ENCODE results near the gene ABHD5. TPM values are rescaled to one million over a fixed set of nuclear protein-coding genes. Genes with fewer than 3 reads are reported as not detected.

ABHD5 gene
- total RNA-seq, 1 experiment from 2014 or later, result 11.3 TPM

DNA sequence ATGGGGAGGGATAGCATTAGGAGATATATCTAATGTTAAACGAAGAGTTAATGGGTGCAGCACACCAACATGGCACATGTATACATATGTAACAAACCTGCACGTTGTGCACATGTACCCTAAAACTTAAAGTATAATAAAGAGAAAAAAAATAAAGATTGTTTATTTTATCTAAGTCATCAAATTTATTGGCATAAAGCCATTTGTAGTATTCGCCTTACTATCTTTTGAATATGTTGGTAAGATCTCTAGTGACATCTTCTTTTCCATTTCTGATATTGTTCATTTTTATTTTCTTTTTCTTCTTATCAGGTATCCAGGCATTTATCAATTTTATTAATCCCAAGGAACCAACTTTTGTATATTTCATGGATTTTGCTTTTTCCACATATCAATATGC lies 5.8 kb upstream of the ABHD5 start (continued):
- no peak for TF ChIP-seq FOXP1 (CRISPR knock-in tag; IDR thresholded peaks at IDR 0.05; ENCODE audit: borderline replicate concordance)

DNA sequence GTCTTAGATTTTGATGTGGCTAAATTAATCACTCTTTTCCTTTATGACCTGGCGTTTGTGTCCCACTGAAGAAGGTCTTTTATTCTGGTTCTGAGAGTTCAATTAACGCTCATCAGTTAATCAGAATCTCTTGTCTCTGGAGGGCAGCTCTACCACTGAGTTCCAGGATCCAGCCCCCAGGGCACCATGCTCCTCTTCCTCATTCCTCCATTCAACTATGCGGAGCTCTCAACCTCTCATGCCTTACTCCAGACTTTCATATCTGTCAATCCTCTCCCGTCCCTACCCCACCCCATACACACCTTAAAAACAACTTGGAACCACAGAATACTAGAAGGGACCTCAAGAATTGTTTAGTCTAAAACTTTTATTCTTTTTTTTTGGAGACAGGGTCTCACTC lies 4.8 kb upstream of the ABHD5 start:
- DNase-seq (ENCODE audit: low spot score) (no peak), ATAC-seq (no peak)
- Mint-ChIP-seq H3K36me3 (peaks cover 10% of the 10 kb centered on the region), H3K4me3 (no peak overlapping the region), H3K27me3 (ENCODE audit: low read depth) (peaks cover 5% of the 10 kb centered on the region), H3K4me1 (peaks cover 18% of the 10 kb centered on the region), H3K9me3 (peaks cover 9% of the 10 kb centered on the region), H3K27ac (no peak overlapping the region)
- POLR2A ChIA-PET, result no interaction called here
- CTCF ChIA-PET, result no interaction called here
- TF ChIP-seq RELA (CRISPR knock-in tag; IDR thresholded peaks at IDR 0.05; ENCODE audit: borderline replicate concordance), result no peak
- TF ChIP-seq NR1H2 (CRISPR knock-in tag; IDR thresholded peaks at IDR 0.05), result no peak
- no peak for TF ChIP-seq OVOL2 (CRISPR knock-in tag; IDR thresholded peaks at IDR 0.05; ENCODE audit: borderline replicate concordance)
- TF ChIP-seq, protein P1, sequence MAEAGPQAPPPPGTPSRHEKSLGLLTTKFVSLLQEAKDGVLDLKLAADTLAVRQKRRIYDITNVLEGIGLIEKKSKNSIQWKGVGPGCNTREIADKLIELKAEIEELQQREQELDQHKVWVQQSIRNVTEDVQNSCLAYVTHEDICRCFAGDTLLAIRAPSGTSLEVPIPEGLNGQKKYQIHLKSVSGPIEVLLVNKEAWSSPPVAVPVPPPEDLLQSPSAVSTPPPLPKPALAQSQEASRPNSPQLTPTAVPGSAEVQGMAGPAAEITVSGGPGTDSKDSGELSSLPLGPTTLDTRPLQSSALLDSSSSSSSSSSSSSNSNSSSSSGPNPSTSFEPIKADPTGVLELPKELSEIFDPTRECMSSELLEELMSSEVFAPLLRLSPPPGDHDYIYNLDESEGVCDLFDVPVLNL (CRISPR knock-in tag; IDR thresholded peaks at IDR 0.05; ENCODE audit: borderline replicate concordance, low read depth), result no peak
- no peak for TF ChIP-seq ZNF263 (CRISPR knock-in tag; IDR thresholded peaks at IDR 0.05; ENCODE audit: low read depth)
- no peak for TF ChIP-seq GRHL2 (CRISPR knock-in tag; IDR thresholded peaks at IDR 0.05; ENCODE audit: insufficient replicate concordance, severe bottlenecking)
- TF ChIP-seq ELF4 (CRISPR knock-in tag; IDR thresholded peaks at IDR 0.05; ENCODE audit: low read depth), result no peak
- TF ChIP-seq CBFB (CRISPR knock-in tag; IDR thresholded peaks at IDR 0.05; ENCODE audit: low read depth), result no peak
- TF ChIP-seq HMGA2 (CRISPR knock-in tag; IDR thresholded peaks at IDR 0.05), result no peak
- TF ChIP-seq TEAD4 (CRISPR knock-in tag; IDR thresholded peaks at IDR 0.05), result no peak
- TF ChIP-seq, protein P2, sequence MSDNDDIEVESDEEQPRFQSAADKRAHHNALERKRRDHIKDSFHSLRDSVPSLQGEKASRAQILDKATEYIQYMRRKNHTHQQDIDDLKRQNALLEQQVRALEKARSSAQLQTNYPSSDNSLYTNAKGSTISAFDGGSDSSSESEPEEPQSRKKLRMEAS (CRISPR knock-in tag; IDR thresholded peaks at IDR 0.05), result no peak
- TF ChIP-seq, protein P3, sequence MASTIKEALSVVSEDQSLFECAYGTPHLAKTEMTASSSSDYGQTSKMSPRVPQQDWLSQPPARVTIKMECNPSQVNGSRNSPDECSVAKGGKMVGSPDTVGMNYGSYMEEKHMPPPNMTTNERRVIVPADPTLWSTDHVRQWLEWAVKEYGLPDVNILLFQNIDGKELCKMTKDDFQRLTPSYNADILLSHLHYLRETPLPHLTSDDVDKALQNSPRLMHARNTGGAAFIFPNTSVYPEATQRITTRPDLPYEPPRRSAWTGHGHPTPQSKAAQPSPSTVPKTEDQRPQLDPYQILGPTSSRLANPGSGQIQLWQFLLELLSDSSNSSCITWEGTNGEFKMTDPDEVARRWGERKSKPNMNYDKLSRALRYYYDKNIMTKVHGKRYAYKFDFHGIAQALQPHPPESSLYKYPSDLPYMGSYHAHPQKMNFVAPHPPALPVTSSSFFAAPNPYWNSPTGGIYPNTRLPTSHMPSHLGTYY (CRISPR knock-in tag; IDR thresholded peaks at IDR 0.05), result no peak
- TF ChIP-seq, protein P4, sequence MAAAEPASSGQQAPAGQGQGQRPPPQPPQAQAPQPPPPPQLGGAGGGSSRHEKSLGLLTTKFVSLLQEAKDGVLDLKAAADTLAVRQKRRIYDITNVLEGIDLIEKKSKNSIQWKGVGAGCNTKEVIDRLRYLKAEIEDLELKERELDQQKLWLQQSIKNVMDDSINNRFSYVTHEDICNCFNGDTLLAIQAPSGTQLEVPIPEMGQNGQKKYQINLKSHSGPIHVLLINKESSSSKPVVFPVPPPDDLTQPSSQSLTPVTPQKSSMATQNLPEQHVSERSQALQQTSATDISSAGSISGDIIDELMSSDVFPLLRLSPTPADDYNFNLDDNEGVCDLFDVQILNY (CRISPR knock-in tag; IDR thresholded peaks at IDR 0.05), result no peak
- TF ChIP-seq KAT7 (CRISPR knock-in tag; IDR thresholded peaks at IDR 0.05; ENCODE audit: borderline replicate concordance), result no peak
- TF ChIP-seq TEAD1 (CRISPR knock-in tag; IDR thresholded peaks at IDR 0.05), result no peak
- TF ChIP-seq IRF2 (CRISPR knock-in tag; IDR thresholded peaks at IDR 0.05; ENCODE audit: borderline replicate concordance, low read depth), result no peak

DNA sequence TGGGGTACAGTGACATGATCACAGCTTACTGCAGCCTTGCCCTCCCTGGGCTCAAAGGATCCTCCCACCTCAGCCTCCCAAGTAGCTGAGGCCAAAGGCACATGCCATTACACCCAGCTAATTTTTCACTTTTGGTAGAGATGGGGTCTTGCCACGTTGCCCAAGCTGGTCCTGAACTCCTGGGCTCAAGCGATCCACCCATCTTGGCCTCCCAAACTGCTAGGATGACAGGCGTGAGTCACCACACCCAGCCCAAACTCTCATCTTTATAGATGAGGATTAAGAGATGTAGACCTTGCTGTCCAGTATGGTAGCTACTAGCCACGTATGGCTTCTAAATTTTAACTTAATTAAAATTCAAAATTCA lies 4.4 kb upstream of the ABHD5 start:
- peaks cover 9% of the 10 kb centered on the region for H3K9me3 Mint-ChIP-seq
- no peak for ATAC-seq
- CTCF ChIA-PET, result no interaction called here
- TF ChIP-seq NR3C1 (CRISPR knock-in tag; conservative IDR thresholded peaks at IDR 0.05; ENCODE audit: low read depth) (no peak), ETV6 (CRISPR knock-in tag; IDR thresholded peaks at IDR 0.05) (no peak), IRF2 (CRISPR knock-in tag; IDR thresholded peaks at IDR 0.05; ENCODE audit: borderline replicate concordance, low read depth) (no peak), ZBTB21 (CRISPR knock-in tag; IDR thresholded peaks at IDR 0.05; ENCODE audit: borderline replicate concordance) (no peak), SMAD3 (CRISPR knock-in tag; IDR thresholded peaks at IDR 0.05; ENCODE audit: borderline replicate concordance) (no peak), RELA (CRISPR knock-in tag; IDR thresholded peaks at IDR 0.05; ENCODE audit: borderline replicate concordance) (no peak), RORB (CRISPR knock-in tag; IDR thresholded peaks at IDR 0.05) (no peak)
- TF ChIP-seq, protein P4 (CRISPR knock-in tag; IDR thresholded peaks at IDR 0.05), result no peak
- TF ChIP-seq, protein P5, sequence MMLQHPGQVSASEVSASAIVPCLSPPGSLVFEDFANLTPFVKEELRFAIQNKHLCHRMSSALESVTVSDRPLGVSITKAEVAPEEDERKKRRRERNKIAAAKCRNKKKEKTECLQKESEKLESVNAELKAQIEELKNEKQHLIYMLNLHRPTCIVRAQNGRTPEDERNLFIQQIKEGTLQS (CRISPR knock-in tag; conservative IDR thresholded peaks at IDR 0.05), result no peak
- TF ChIP-seq, protein P6, sequence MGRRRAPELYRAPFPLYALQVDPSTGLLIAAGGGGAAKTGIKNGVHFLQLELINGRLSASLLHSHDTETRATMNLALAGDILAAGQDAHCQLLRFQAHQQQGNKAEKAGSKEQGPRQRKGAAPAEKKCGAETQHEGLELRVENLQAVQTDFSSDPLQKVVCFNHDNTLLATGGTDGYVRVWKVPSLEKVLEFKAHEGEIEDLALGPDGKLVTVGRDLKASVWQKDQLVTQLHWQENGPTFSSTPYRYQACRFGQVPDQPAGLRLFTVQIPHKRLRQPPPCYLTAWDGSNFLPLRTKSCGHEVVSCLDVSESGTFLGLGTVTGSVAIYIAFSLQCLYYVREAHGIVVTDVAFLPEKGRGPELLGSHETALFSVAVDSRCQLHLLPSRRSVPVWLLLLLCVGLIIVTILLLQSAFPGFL (CRISPR knock-in tag; IDR thresholded peaks at IDR 0.05; ENCODE audit: borderline replicate concordance), result no peak
- TF ChIP-seq, protein P7, sequence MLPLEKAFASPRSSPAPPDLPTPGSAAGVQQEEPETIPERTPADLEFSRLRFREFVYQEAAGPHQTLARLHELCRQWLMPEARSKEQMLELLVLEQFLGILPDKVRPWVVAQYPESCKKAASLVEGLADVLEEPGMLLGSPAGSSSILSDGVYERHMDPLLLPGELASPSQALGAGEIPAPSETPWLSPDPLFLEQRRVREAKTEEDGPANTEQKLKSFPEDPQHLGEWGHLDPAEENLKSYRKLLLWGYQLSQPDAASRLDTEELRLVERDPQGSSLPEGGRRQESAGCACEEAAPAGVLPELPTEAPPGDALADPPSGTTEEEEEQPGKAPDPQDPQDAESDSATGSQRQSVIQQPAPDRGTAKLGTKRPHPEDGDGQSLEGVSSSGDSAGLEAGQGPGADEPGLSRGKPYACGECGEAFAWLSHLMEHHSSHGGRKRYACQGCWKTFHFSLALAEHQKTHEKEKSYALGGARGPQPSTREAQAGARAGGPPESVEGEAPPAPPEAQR (CRISPR knock-in tag; IDR thresholded peaks at IDR 0.05), result no peak

More for the DNA sequence above, 4.4 kb upstream of the ABHD5 start:
- no peak for DNase-seq (ENCODE audit: low spot score)
- no peak overlapping the region for H3K27ac Mint-ChIP-seq
- peaks cover 10% of the 10 kb centered on the region for H3K36me3 Mint-ChIP-seq
- peaks cover 18% of the 10 kb centered on the region for H3K4me1 Mint-ChIP-seq
- POLR2A ChIA-PET, result no interaction called here
- H3K27me3 Mint-ChIP-seq (ENCODE audit: low read depth), result peaks cover 5% of the 10 kb centered on the region
- H3K4me3 Mint-ChIP-seq, result no peak overlapping the region
